Umbilical cord (tissue), 2 donors: ENCODE data around the gene ATP2B3. TPM values are rescaled to one million over a fixed set of nuclear protein-coding genes. Genes with fewer than 3 reads are reported as not detected.
A peak's percentile ranks its signal among the peaks of the same experiment; 100 is the strongest.

Experiments
- DNase-seq: peaks from one replicate; pipeline ENCODE4 v3.0.0-alpha.2; 2015; ENCODE audit warnings: low spot score
- total RNA-seq: library from RNA; depleted of rRNA; stranded (reverse); fragments of >200 nt; gene quantifications from one replicate; pipeline ENCODE4 v1.2.3, GENCODE V29; 2014; ENCODE audit warnings: low replicate concordance; ENCODE audit not compliant: insufficient read depth

Gene ATP2B3
- total RNA-seq, 1 donor from 2014 or later: 0.48 TPM

- DNase-seq: no peak
Observed at GRCh38 chrX:153611298-153612095, 94.1 kb downstream of the ATP2B3 start.

GRCh38 chrX:153612413-153612812, 95.0 kb downstream of the ATP2B3 start:
- DNase-seq: no peak

GRCh38 chrX:153614818-153615217, 97.4 kb downstream of the ATP2B3 start:
- no peak for DNase-seq

- no peak for DNase-seq
Observed at GRCh38 chrX:153620576-153620975, 103.1 kb downstream of the ATP2B3 start.

GRCh38 chrX:153621949-153622598, 104.6 kb downstream of the ATP2B3 start:
- no peak for DNase-seq

- DNase-seq: no peak
Observed at GRCh38 chrX:153622661-153623309, 105.3 kb downstream of the ATP2B3 start.

GRCh38 chrX:153623310-153624029, 106.0 kb downstream of the ATP2B3 start:
- no peak for DNase-seq

GRCh38 chrX:153624196-153625091, 107.0 kb downstream of the ATP2B3 start:
- no peak for DNase-seq

- no peak for DNase-seq
Observed at GRCh38 chrX:153625271-153626024, 108.0 kb downstream of the ATP2B3 start.

GRCh38 chrX:153626025-153626633, 108.7 kb downstream of the ATP2B3 start:
- DNase-seq: peak; percentile 76

GRCh38 chrX:153626863-153627674, 109.6 kb downstream of the ATP2B3 start:
- no peak for DNase-seq

- no peak for DNase-seq
Observed at GRCh38 chrX:153627675-153628111, 110.3 kb downstream of the ATP2B3 start.

- no peak for DNase-seq
Observed at GRCh38 chrX:153628129-153628528, 110.7 kb downstream of the ATP2B3 start.

GRCh38 chrX:153628665-153629064, 111.2 kb downstream of the ATP2B3 start:
- no peak for DNase-seq

GRCh38 chrX:153631346-153631745, 113.9 kb downstream of the ATP2B3 start:
- no peak for DNase-seq

- no peak for DNase-seq
Observed at GRCh38 chrX:153631907-153632594, 114.6 kb downstream of the ATP2B3 start.
